Natural killer cell (primary cell): ENCODE data around the gene PFDN2. TPM values are rescaled to one million over a fixed set of nuclear protein-coding genes. Genes with fewer than 3 reads are reported as not detected.

ENCODE experiments used
- ATAC-seq, 3 donors: fragments of 150-1000 bp in 2 of 3; fragments of 200-7000 bp in 1 of 3; cut with Tn5 transposase; 1 replicate in 1 of 3; 2 replicates in 2 of 3; pipeline ENCODE4 v1.10.0; 2021; ENCODE audit warnings: mild to moderate bottlenecking in 2 of 3, moderate library complexity in 2 of 3
- DNase-seq, 2 donors: peaks; one replicate each; pipeline versions ENCODE4 v3.0.0 to v3.0.0-alpha.2; 2013 to 2021; ENCODE audit warnings: mixed read lengths in 1 of 2
- H3K27ac ChIP-seq: one replicate; pipeline ENCODE4 v1.5.1; 2013; ENCODE audit warnings: mild to moderate bottlenecking, low read length
- H3K27me3 ChIP-seq: one replicate; pipeline ENCODE4 v1.6.1; 2013; ENCODE audit warnings: low read length; ENCODE audit not compliant: control insufficient read depth, insufficient read depth
- H3K36me3 ChIP-seq: one replicate; pipeline ENCODE4 v1.6.1; 2013; ENCODE audit warnings: low read length; ENCODE audit not compliant: control insufficient read depth, insufficient read depth
- H3K4me1 ChIP-seq: one replicate; pipeline ENCODE4 v1.6.1; 2013; ENCODE audit warnings: low read length; ENCODE audit not compliant: control insufficient read depth, insufficient read depth
- H3K4me3 ChIP-seq: one replicate; pipeline ENCODE4 v1.5.1; 2013; ENCODE audit warnings: low read length
- H3K9me3 ChIP-seq: one replicate; pipeline ENCODE4 v1.6.1; 2013; ENCODE audit warnings: low read length; ENCODE audit not compliant: control insufficient read depth, insufficient read depth
- H3K27ac Mint-ChIP-seq, 2 donors: one replicate each; pipeline ENCODE4 v1.8.0; 2022; ENCODE audit warnings: mild to moderate bottlenecking in 2 of 2, mixed read lengths in 2 of 2, moderate library complexity in 1 of 2
- H3K27me3 Mint-ChIP-seq, 2 donors: one replicate each; pipeline ENCODE4 v1.8.0; 2022; ENCODE audit warnings: low read depth in 2 of 2, mixed read lengths in 2 of 2
- H3K36me3 Mint-ChIP-seq: one replicate; pipeline ENCODE4 v1.8.0; 2022; ENCODE audit warnings: mixed read lengths
- H3K4me1 Mint-ChIP-seq, 2 donors: one replicate each; pipeline ENCODE4 v1.8.0; 2022; ENCODE audit warnings: mixed read lengths in 2 of 2
- H3K4me3 Mint-ChIP-seq: one replicate; pipeline ENCODE4 v1.8.0; 2022; ENCODE audit warnings: mild to moderate bottlenecking, moderate library complexity, mixed read lengths
- H3K9me3 Mint-ChIP-seq, 2 donors: one replicate each; pipeline ENCODE4 v1.8.0; 2022; ENCODE audit warnings: mixed read lengths in 2 of 2
- WGBS: methylation state at CpG from one replicate; pipeline ENCODE4 v1.1.7; 2013; ENCODE audit warnings: missing lambda C conversion rate; ENCODE audit not compliant: insufficient coverage; 5-methylcytosine and 5-hydroxymethylcytosine counted together
- intact Hi-C: fragments of 100-400 bp; cut with micrococcal nuclease; formaldehyde crosslinking; loops from one replicate; pipeline ENCODE4 v1.14.2; 2022
- total RNA-seq, 4 donors: library from RNA; stranded (reverse); fragments of 120-200 nt in 1 of 4; gene quantifications; one replicate each; pipeline versions ENCODE4 v1.2.3 to v1.2.4, GENCODE V29; 2013 to 2022
- TF ChIP-seq, protein P1 (sequence below): fragments of 200-600 bp; IDR thresholded peaks from one replicate; pipeline ENCODE4 v1.8.0; 2022; ENCODE audit warnings: antibody characterized with exemption

PFDN2 gene
- total RNA-seq, 3 donors from 2014 or later (not counting 1 experiment from before 2014, with no cell fraction given), result 31.6 to 40.0 (median 35.0) TPM

DNA sequence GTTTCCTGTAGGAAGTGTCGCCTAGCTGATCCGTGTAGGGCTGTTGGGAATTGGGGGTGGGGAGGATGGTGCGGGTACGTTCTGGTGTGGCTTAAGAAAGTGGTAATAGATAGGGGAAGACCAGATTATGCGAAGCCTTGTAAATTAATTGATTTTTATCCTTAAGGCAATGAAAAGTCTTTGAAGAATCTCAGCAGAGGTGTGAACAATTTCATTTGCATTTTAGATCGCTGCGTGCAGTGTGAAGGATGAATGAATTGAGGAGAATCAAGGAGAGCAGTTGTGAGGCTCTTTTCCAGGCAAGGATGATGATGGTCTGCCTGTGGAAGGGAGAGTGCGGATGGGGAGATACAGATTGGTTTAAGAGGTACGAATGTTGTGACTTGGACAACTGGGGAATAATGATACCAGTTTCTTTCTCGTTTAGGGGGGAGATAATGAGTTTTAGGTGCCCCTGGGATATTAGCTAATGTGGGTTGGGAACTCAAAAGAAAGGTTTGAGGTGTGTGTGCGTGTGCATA, 15.4 kb upstream of the PFDN2 start:
- H3K27ac ChIP-seq, result peak overlapping the region; percentile 81
- Mint-ChIP-seq H3K4me3 (no peak overlapping the region), H3K4me1 (peaks cover 19 to 39% of the 10 kb centered on the region in 2 donors), H3K27me3 (no peaks in the 10 kb centered on the region), H3K27ac (no peak overlapping the region), H3K9me3 (no peaks in the 10 kb centered on the region), H3K36me3 (no peaks in the 10 kb centered on the region)
- DNase-seq (no peak), ATAC-seq (peak in 2 of 3 donors; percentile 2 to 5)
- no peaks in the 10 kb centered on the region for H3K27me3 ChIP-seq
- no peaks in the 10 kb centered on the region for H3K9me3 ChIP-seq
- H3K4me3 ChIP-seq, result peak overlapping the region; percentile 77
- TF ChIP-seq, protein P1, sequence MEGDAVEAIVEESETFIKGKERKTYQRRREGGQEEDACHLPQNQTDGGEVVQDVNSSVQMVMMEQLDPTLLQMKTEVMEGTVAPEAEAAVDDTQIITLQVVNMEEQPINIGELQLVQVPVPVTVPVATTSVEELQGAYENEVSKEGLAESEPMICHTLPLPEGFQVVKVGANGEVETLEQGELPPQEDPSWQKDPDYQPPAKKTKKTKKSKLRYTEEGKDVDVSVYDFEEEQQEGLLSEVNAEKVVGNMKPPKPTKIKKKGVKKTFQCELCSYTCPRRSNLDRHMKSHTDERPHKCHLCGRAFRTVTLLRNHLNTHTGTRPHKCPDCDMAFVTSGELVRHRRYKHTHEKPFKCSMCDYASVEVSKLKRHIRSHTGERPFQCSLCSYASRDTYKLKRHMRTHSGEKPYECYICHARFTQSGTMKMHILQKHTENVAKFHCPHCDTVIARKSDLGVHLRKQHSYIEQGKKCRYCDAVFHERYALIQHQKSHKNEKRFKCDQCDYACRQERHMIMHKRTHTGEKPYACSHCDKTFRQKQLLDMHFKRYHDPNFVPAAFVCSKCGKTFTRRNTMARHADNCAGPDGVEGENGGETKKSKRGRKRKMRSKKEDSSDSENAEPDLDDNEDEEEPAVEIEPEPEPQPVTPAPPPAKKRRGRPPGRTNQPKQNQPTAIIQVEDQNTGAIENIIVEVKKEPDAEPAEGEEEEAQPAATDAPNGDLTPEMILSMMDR, result no peak
- intact Hi-C loops, result loop anchor here (1.0 kb wide), 1 partner anchor 20 kb away; the partner anchor contains the start of gene UFC1
- WGBS, result 7% methylated on average over 11 of the region's 11 CpGs
- H3K4me1 ChIP-seq, result peaks cover 21% of the 10 kb centered on the region
- peaks cover 3% of the 10 kb centered on the region for H3K36me3 ChIP-seq

DNA sequence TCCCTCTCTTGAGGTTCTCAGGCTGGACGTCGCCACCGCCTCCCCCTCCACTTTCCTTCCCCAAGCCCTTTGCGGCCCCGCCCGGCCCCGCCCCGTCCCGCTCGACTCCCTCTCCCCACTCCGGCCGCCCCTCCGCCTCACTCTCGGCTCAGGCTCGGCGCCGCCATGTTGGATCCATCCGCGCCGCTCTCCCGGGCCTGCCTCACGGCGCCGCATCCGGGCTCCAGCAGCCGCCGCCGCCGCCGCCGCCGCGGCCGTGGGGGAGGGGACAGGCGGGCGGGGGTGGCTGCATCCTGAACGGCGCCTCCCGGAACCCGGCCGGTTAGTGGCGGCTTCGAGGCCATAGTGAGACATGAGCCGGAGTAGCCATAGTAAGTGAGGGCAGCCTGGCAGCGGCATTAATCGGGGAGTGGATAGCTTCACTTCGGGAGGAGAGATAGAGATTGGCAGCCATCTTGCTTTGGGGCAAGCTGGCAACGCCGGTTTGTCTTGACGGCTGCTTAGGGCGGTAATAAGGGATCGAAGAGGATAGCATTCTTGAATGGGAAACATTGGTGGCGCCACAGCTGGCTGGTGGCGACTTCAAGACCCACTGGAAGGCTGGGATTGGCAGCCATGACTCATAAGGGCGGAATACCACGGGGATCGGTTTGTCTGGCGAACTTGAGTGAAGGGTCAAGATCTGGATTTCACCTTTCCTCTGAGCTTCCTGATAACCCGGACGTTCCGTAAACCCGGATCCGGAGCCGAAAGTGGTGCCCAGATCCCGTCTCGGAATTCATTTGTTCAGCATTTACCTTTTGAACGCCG, 14.8 kb upstream of the PFDN2 start, which contains the start of gene DEDD:
Gene DEDD (minus strand): TSS at position 258 of the 810 bp plus-strand sequence. CDS start 8,205 bp downstream, outside the sequence.
- Histone ChIP-seq H3K27me3 (no peaks in the 10 kb centered on the region), H3K4me1 (peaks cover 21% of the 10 kb centered on the region), H3K36me3 (peaks cover 7% of the 10 kb centered on the region), H3K4me3 (peak within 1 kb of the TSS; percentile 77), H3K27ac (peak within 1 kb of the TSS; percentile 81), H3K9me3 (no peaks in the 10 kb centered on the region)
- TF ChIP-seq, protein P1, result no peak
- ATAC-seq (peak; percentile 92 to 97 (median 95)), DNase-seq (peak; percentile 81 to 95)
- Mint-ChIP-seq H3K9me3 (no peaks in the 10 kb centered on the region), H3K27me3 (no peaks in the 10 kb centered on the region), H3K4me1 (peaks cover 21 to 43% of the 10 kb centered on the region in 2 donors), H3K36me3 (no peaks in the 10 kb centered on the region), H3K4me3 (no peak within 1 kb of the TSS), H3K27ac (no peak within 1 kb of the TSS)
- intact Hi-C loops, result loop anchor here (1.0 kb wide), 3 partner anchors 15 to 34 kb away; partner anchors contain the start of genes PPOX and UFC1
- under 1% methylated on average over 62 of the region's 68 CpGs for WGBS

DNA sequence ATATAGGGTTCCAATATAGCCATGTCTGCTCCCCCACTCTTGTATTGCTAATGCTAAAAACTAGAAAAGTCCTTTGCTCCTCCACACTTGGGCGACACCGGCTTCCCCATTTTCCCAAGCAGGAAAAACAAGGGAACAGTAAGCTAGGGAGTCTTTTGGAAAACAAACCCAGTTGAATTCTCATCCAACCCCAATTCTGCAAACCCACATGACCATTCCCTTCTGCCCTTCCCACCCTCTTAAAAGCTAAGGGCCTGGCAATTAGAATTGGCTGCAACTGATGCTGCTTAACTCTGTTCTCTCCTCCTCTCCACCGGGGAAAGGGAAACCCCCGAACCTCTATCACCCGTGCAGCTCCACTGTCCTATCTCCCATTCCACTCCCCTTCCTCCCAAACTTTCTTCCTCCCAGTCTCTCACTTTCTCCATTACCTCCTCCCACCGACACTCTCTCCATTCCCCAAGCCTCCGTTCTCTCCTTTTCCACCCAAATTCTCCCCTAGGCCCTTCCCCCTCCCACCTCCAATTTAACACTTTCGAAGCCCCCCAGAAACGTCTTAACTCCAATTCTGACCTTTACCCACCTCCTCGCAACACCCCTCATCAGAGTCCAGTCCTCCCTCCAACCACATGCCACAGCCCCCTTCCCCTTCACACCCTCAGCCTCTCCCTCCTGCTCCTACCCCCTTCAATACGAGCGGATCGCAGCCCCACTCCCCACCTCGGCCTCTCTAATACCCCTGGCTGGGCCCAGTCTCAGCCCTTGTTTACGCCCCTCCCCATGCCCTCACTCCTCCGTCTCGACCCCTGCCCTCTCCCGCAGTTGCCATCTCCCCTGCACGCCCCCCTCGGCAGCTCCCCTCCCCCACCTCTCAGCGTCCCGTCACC, 13.9 kb upstream of the PFDN2 start:
- peaks cover 30 to 49% of the 10 kb centered on the region in 2 donors for H3K4me1 Mint-ChIP-seq
- no peak overlapping the region for H3K4me3 Mint-ChIP-seq
- Histone ChIP-seq H3K27me3 (no peaks in the 10 kb centered on the region), H3K4me3 (peak overlapping the region; percentile 77), H3K9me3 (no peaks in the 10 kb centered on the region), H3K27ac (peak overlapping the region; percentile 81), H3K36me3 (peaks cover 13% of the 10 kb centered on the region), H3K4me1 (peaks cover 21% of the 10 kb centered on the region)
- ATAC-seq (no peak), DNase-seq (peak; percentile 25 to 62)
- TF ChIP-seq, protein P1, result no peak
- no peak overlapping the region for H3K27ac Mint-ChIP-seq
- 8% methylated on average over 22 of the region's 22 CpGs for WGBS
- intact Hi-C loops, result loop anchor here (1.0 kb wide), 2 partner anchors 14 to 35 kb away; partner anchors contain the start of gene PPOX
- H3K36me3 Mint-ChIP-seq, result peaks cover 5% of the 10 kb centered on the region
- H3K9me3 Mint-ChIP-seq, result no peaks in the 10 kb centered on the region
- no peaks in the 10 kb centered on the region for H3K27me3 Mint-ChIP-seq
